Measurements from ENCODE around the gene LRTM2. TPM values are rescaled to one million over a fixed set of nuclear protein-coding genes. Genes with fewer than 3 reads are reported as not detected.

Gene LRTM2
- total and polyA plus RNA-seq, 2 donors (not counting 1 experiment from before 2014, with no cell fraction given) = not detected

DNA sequence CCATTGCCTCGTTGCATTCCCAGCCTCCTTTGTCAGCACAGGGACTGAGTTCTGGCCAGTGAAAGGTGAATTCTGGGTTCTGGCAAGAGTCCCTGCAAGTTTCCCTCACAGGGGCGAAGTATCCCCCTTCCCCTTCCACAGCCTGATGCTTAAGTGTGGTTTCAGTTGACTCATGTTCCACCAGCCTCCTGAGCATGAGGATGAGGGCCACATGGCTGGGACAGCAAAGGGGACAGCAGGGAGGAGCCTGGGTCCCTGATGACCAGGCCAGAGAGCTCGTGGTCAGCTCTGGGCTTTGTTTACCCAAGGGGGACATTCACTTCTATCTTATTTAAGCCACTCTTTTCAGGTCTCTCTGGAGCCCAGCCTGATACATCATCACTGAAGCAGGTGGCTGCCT lies 61.6 kb downstream of the LRTM2 start:
- no peak overlapping the region for H3K9ac ChIP-seq (ENCODE audit: insufficient read depth, low read length)
- H4K20me1 ChIP-seq (ENCODE audit: control insufficient read depth, extremely low read depth, insufficient read depth, low read length) = no peaks in the 10 kb centered on the region
- H3K9me3 ChIP-seq (ENCODE audit: control insufficient read depth, insufficient read depth, low read depth, low read length) = no peaks in the 10 kb centered on the region
- H3K36me3 ChIP-seq (ENCODE audit: control insufficient read depth, insufficient read depth, low read length) = no peaks in the 10 kb centered on the region
- TF ChIP-seq, protein P1, sequence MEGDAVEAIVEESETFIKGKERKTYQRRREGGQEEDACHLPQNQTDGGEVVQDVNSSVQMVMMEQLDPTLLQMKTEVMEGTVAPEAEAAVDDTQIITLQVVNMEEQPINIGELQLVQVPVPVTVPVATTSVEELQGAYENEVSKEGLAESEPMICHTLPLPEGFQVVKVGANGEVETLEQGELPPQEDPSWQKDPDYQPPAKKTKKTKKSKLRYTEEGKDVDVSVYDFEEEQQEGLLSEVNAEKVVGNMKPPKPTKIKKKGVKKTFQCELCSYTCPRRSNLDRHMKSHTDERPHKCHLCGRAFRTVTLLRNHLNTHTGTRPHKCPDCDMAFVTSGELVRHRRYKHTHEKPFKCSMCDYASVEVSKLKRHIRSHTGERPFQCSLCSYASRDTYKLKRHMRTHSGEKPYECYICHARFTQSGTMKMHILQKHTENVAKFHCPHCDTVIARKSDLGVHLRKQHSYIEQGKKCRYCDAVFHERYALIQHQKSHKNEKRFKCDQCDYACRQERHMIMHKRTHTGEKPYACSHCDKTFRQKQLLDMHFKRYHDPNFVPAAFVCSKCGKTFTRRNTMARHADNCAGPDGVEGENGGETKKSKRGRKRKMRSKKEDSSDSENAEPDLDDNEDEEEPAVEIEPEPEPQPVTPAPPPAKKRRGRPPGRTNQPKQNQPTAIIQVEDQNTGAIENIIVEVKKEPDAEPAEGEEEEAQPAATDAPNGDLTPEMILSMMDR (conservative IDR thresholded peaks at IDR 0.05 in 1 of 2, IDR thresholded peaks at IDR 0.05 in 1 of 2; ENCODE audit: low read depth in 1 of 2, low read length in 2 of 2) = no peak
- TF ChIP-seq EZH2 (IDR thresholded peaks at IDR 0.05; ENCODE audit: low read length, missing control alignments) = no peak
- no peaks in the 10 kb centered on the region for H3K4me1 ChIP-seq (ENCODE audit: control insufficient read depth, extremely low read depth, insufficient read depth, low read length)
- H3K4me2 ChIP-seq (ENCODE audit: extremely low read depth, insufficient read depth, low read length) = no peak overlapping the region
- H2AFZ ChIP-seq (ENCODE audit: low read length) = no peak overlapping the region
- DNase-seq (ENCODE audit: low read depth in 2 of 2) = no peak
- H3K4me3 ChIP-seq (replicated peaks in 1 of 4; ENCODE audit: control extremely low read depth in 1 of 4, insufficient read depth in 1 of 4, low read depth in 3 of 4, low read length in 4 of 4) = no peak overlapping the region
- no peak overlapping the region for H3K27ac ChIP-seq (ENCODE audit: insufficient read depth, low read length)
- peaks cover 13% of the 10 kb centered on the region for H3K27me3 ChIP-seq (ENCODE audit: control insufficient read depth, insufficient read depth, low read length)
- no peaks in the 10 kb centered on the region for H3K79me2 ChIP-seq (ENCODE audit: control insufficient read depth, insufficient read depth, low read length)

GRCh38 chr12:1882405-1882804 lies 62.0 kb downstream of the LRTM2 start:
- H3K4me1 ChIP-seq (ENCODE audit: control insufficient read depth, extremely low read depth, insufficient read depth, low read length) = no peaks in the 10 kb centered on the region
- H4K20me1 ChIP-seq (ENCODE audit: control insufficient read depth, extremely low read depth, insufficient read depth, low read length) = no peaks in the 10 kb centered on the region
- no peaks in the 10 kb centered on the region for H3K9me3 ChIP-seq (ENCODE audit: control insufficient read depth, insufficient read depth, low read depth, low read length)
- no peak overlapping the region for H3K4me3 ChIP-seq (replicated peaks in 1 of 4; ENCODE audit: control extremely low read depth in 1 of 4, insufficient read depth in 1 of 4, low read depth in 3 of 4, low read length in 4 of 4)
- no peaks in the 10 kb centered on the region for H3K36me3 ChIP-seq (ENCODE audit: control insufficient read depth, insufficient read depth, low read length)
- H3K27ac ChIP-seq (ENCODE audit: insufficient read depth, low read length) = no peak overlapping the region
- H3K9ac ChIP-seq (ENCODE audit: insufficient read depth, low read length) = no peak overlapping the region
- no peak for TF ChIP-seq EZH2 (IDR thresholded peaks at IDR 0.05; ENCODE audit: low read length, missing control alignments)
- TF ChIP-seq, protein P1 (conservative IDR thresholded peaks at IDR 0.05 in 1 of 2, IDR thresholded peaks at IDR 0.05 in 1 of 2; ENCODE audit: low read depth in 1 of 2, low read length in 2 of 2) = no peak
- no peak overlapping the region for H3K4me2 ChIP-seq (ENCODE audit: extremely low read depth, insufficient read depth, low read length)
- DNase-seq (ENCODE audit: low read depth in 2 of 2) = no peak
- no peaks in the 10 kb centered on the region for H3K79me2 ChIP-seq (ENCODE audit: control insufficient read depth, insufficient read depth, low read length)
- peaks cover 15% of the 10 kb centered on the region for H3K27me3 ChIP-seq (ENCODE audit: control insufficient read depth, insufficient read depth, low read length)
- no peak overlapping the region for H2AFZ ChIP-seq (ENCODE audit: low read length)

DNA sequence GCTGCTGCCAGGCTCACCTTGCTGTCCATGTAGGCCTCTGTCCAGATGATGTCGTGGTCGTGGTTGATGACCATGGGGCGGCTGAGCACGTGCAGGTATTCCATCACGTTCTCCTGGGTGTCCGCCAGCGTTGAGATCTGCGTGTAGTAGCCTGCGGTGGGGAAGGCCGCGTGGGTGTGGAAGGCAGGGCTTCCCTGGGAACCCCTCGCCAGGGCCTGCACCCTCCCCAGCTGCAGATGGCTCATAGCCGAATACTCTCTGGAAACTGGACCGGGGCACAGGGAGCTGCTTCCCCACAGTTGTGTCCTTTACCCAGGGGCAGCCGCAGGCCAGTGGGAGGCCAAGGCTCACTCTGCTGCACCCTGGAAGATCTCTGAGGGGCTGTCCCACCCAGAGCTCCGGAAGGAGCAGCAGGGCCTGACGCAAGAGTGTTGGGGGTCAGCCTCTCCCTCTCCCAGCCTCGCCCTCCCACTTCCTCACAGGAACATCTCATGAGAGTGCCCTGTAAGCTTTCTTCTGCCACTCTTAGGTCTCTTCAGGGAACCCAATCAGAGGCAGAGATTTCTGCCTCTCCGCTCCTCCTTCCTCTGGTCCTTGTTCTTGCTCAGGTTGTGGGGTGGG lies 62.6 kb downstream of the LRTM2 start:
- H3K9ac ChIP-seq (ENCODE audit: insufficient read depth, low read length) = no peak overlapping the region
- H2AFZ ChIP-seq (ENCODE audit: low read length) = no peak overlapping the region
- H3K79me2 ChIP-seq (ENCODE audit: control insufficient read depth, insufficient read depth, low read length) = no peaks in the 10 kb centered on the region
- no peak overlapping the region for H3K4me3 ChIP-seq (replicated peaks in 1 of 4; ENCODE audit: control extremely low read depth in 1 of 4, insufficient read depth in 1 of 4, low read depth in 3 of 4, low read length in 4 of 4)
- H3K27me3 ChIP-seq (ENCODE audit: control insufficient read depth, insufficient read depth, low read length) = peaks cover 18% of the 10 kb centered on the region
- TF ChIP-seq, protein P1 (conservative IDR thresholded peaks at IDR 0.05 in 1 of 2, IDR thresholded peaks at IDR 0.05 in 1 of 2; ENCODE audit: low read depth in 1 of 2, low read length in 2 of 2) = no peak
- TF ChIP-seq EZH2 (IDR thresholded peaks at IDR 0.05; ENCODE audit: low read length, missing control alignments) = no peak
- no peaks in the 10 kb centered on the region for H4K20me1 ChIP-seq (ENCODE audit: control insufficient read depth, extremely low read depth, insufficient read depth, low read length)
- H3K36me3 ChIP-seq (ENCODE audit: control insufficient read depth, insufficient read depth, low read length) = no peaks in the 10 kb centered on the region
- no peak overlapping the region for H3K27ac ChIP-seq (ENCODE audit: insufficient read depth, low read length)
- DNase-seq (ENCODE audit: low read depth in 2 of 2) = no peak
- H3K4me2 ChIP-seq (ENCODE audit: extremely low read depth, insufficient read depth, low read length) = no peak overlapping the region
- no peaks in the 10 kb centered on the region for H3K4me1 ChIP-seq (ENCODE audit: control insufficient read depth, extremely low read depth, insufficient read depth, low read length)
- H3K9me3 ChIP-seq (ENCODE audit: control insufficient read depth, insufficient read depth, low read depth, low read length) = no peaks in the 10 kb centered on the region

Measured in fibroblast of lung (primary cell).